ENCODE measurements around the gene DSPP.

The DSPP gene

GRCh38 chr4:87631668-87632067 is 23.3 kb downstream of the DSPP start:
- ATAC-seq (no peak), DNase-seq (no peak)

- no peak for DNase-seq
- ATAC-seq: no peak
Observed at GRCh38 chr4:87632469-87632868, 24.1 kb downstream of the DSPP start.

- no peak for DNase-seq
- no peak for ATAC-seq
Observed at GRCh38 chr4:87633243-87633642, 24.9 kb downstream of the DSPP start.

GRCh38 chr4:87644286-87644685 is 36.0 kb downstream of the DSPP start:
- no peak for ATAC-seq
- no peak for DNase-seq

DNA sequence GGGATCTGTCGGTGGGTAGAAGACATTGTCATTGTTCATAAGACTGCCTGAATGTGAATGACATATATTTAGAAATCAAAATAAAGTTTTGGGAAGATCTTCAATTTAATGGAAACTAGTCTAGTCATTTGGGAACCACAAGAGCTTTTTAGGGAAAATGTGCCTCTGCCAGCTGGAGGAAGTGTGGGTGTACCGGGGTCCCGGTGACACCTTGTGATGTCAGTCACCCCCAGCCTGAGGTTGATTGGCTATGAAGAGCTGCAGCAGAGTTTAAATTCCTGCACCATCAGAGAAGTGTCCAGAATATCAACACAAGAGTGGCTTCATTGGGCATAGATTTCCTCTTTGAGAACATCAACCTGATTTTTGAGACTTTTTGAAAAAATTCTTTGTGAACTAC is 41.7 kb downstream of the DSPP start, which contains the start of gene DMP1:
Gene DMP1 (plus strand): TSS at position 301 of the 400 bp plus-strand sequence. CDS start 6,213 bp downstream, outside the sequence.
- DNase-seq (no peak), ATAC-seq (no peak)

DNA sequence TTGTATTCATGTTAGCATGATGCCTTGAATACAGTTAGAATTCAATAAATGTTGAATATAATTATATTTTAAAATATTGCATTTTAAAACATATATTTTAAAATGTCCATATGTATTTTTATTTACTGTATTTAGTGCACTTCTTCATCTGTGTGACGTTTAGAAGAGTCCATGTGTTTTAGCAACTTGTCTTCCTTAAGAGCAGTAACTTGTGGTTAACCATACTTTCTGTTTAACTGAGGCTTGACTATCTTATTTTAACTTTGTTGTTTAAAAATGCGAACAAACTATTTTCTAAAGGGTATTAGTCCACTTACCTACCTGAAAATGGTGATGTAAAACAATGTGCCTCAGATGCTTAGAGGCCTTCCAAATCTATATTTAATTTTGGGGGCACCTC is 42.6 kb downstream of the DSPP start:
- no peak for ATAC-seq
- DNase-seq: no peak

GRCh38 chr4:87651941-87652340 is 43.6 kb downstream of the DSPP start:
- no peak for ATAC-seq
- no peak for DNase-seq

GRCh38 chr4:87654487-87655044 is 46.2 kb downstream of the DSPP start:
- ATAC-seq (no peak), DNase-seq (no peak)

GRCh38 chr4:87657525-87657924 is 49.2 kb downstream of the DSPP start:
- DNase-seq: no peak
- no peak for ATAC-seq

DNA sequence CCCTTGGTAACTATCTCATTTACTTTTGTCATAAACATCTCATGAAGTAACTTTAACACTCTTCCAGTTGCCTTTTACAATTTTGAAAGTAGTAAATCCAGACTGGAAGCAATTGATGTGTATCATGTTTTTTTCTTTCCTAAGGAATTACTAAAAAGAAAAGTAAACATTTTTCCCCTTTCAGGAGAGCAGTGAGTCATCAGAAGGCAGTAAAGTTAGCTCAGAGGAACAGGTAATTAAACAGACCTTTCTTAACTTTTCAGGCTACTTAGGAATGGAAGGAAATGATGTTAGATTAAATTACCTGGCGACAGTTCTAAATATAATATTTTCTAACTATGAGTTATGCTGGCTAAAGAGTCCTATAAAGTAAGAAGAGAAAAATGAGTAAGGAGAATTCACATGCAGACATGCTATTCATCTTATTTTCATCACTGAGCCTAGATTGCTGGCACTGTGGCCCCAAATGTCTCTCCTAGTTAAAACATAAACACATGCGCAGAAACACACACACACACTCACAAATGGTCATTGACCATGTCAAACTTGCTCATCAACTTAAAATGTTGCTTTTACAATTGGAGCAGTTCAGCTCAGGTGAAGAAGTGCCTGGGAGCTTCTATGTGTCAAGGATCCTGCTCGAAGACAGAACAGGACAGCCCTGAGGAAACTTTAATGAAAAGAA is 51.1 kb downstream of the DSPP start:
- DNase-seq: no peak
- ATAC-seq: no peak

DNA sequence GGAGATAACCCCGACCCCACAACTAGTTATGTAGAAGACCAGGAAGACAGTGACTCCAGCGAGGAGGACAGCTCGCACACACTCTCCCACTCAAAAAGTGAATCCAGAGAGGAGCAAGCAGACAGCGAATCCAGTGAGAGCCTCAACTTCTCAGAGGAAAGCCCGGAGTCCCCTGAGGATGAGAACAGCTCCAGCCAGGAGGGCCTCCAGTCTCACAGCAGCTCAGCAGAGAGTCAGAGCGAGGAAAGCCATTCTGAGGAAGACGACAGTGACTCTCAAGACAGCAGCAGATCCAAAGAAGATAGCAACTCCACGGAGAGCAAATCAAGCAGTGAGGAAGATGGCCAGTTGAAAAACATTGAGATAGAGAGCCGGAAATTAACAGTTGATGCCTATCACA is 54.5 kb downstream of the DSPP start:
- DNase-seq (no peak), ATAC-seq (no peak)
